ENCODE data around the gene SNX32.

DNA sequence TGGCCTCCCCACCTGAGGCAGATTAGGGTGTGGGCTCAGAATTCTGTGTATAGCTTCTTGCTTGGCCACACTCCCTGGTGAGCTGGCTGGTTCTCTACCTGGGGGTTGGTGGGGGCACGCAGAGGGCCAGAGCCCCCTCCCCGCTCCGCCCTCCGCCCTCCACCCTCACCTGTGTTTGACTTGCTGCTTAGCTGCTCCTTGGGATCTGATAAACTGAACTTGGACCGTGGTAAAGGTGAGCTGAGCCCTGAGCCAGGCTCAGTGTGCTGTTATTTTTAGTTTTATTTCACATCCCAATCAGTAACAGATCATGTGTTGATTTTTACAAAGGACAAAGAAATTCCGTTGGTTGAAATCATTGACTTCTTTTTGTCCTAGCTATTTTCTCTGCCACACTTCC is 44.9 kb upstream of the SNX32 start:
- TF ChIP-seq GATA2 (IDR thresholded peaks at IDR 0.05; ENCODE audit: low read depth, low read length) (no peak), GATA3 (IDR thresholded peaks at IDR 0.05; ENCODE audit: low read depth, low read length) (no peak)
